Mammary epithelial cell (primary cell): ENCODE data around the gene AUTS2.

Experiments used
- EZH2 ChIP-seq: IDR thresholded peaks from 2 replicates; pipeline ENCODE4 v1.6.1; 2012; ENCODE audit warnings: low read length, inconsistent platforms, borderline replicate concordance
- TF ChIP-seq, protein P1 (sequence below), 2 donors: IDR thresholded peaks in 1 of 2; conservative IDR thresholded peaks in 1 of 2; 2 replicates each; pipeline ENCODE4 v1.5.1; 2011 to 2012; ENCODE audit warnings: inconsistent platforms in 2 of 2, low read length in 2 of 2, mild to moderate bottlenecking in 2 of 2, control low read depth in 1 of 2, low read depth in 1 of 2; ENCODE audit not compliant: insufficient read depth in 1 of 2; ENCODE audit errors: extremely low read depth in 1 of 2

DNA sequence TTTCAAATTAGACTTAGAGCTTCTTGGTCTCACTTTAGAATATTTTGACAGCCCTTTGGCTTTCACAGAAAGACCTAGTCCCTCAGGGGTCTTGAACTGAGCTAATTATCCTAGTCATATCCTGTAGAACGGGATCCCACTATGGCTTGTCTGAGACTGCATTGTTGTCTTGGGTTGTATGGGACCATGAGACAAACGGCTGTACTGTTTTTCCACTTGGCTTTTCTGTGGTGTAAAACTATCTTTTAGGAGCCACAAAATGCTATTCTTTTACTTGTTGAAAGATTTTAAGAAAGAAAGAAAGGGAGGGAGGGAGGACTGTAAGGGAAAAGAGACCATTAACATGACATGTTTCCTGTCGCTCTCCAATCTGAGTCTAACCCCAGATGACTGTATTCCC lies 432.5 kb downstream of the AUTS2 start:
- TF ChIP-seq, protein P1, sequence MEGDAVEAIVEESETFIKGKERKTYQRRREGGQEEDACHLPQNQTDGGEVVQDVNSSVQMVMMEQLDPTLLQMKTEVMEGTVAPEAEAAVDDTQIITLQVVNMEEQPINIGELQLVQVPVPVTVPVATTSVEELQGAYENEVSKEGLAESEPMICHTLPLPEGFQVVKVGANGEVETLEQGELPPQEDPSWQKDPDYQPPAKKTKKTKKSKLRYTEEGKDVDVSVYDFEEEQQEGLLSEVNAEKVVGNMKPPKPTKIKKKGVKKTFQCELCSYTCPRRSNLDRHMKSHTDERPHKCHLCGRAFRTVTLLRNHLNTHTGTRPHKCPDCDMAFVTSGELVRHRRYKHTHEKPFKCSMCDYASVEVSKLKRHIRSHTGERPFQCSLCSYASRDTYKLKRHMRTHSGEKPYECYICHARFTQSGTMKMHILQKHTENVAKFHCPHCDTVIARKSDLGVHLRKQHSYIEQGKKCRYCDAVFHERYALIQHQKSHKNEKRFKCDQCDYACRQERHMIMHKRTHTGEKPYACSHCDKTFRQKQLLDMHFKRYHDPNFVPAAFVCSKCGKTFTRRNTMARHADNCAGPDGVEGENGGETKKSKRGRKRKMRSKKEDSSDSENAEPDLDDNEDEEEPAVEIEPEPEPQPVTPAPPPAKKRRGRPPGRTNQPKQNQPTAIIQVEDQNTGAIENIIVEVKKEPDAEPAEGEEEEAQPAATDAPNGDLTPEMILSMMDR (conservative IDR thresholded peaks at IDR 0.05 in 1 of 2, IDR thresholded peaks at IDR 0.05 in 1 of 2; ENCODE audit: extremely low read depth in 1 of 2, insufficient read depth in 1 of 2, low read depth in 1 of 2, low read length in 2 of 2) = no peak
- TF ChIP-seq EZH2 = no peak
